Measurements from ENCODE around the gene HSD11B1.

Gene HSD11B1

DNA sequence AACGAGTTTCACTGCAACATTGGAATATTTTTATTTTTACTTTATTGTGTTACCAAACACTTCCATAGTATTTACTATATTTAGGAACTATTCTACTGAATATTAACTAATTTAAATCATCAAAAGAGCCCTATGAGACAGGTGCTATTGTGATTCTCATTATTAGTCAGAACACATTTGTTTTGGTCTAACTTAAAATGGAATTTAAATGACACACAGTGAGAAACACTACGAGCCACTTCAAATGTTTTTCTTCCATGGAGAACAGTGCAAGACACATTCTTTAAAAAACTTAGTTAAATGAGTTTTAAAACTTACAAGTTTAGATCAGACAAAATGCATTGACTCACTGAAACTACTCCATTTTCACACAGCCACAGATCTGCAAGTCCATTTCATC, 44.6 kb downstream of the HSD11B1 start:
- H3K27me3 ChIP-seq (ENCODE audit: insufficient read depth, low read depth) = no peaks in the 10 kb centered on the region
- H3K4me2 ChIP-seq = no peak overlapping the region
- peaks cover 65% of the 10 kb centered on the region for H3K4me1 ChIP-seq (ENCODE audit: low read depth, poor library complexity, severe bottlenecking)
- H3K27ac ChIP-seq = no peak overlapping the region
- no peaks in the 10 kb centered on the region for H3K79me2 ChIP-seq (ENCODE audit: insufficient read depth, low read depth)
- no peaks in the 10 kb centered on the region for H3K36me3 ChIP-seq (ENCODE audit: insufficient read depth)
- H3K4me3 ChIP-seq (IDR thresholded peaks at IDR 0.05; ENCODE audit: insufficient read depth, low read depth, low read length) = no peak overlapping the region
- TF ChIP-seq, protein P1, sequence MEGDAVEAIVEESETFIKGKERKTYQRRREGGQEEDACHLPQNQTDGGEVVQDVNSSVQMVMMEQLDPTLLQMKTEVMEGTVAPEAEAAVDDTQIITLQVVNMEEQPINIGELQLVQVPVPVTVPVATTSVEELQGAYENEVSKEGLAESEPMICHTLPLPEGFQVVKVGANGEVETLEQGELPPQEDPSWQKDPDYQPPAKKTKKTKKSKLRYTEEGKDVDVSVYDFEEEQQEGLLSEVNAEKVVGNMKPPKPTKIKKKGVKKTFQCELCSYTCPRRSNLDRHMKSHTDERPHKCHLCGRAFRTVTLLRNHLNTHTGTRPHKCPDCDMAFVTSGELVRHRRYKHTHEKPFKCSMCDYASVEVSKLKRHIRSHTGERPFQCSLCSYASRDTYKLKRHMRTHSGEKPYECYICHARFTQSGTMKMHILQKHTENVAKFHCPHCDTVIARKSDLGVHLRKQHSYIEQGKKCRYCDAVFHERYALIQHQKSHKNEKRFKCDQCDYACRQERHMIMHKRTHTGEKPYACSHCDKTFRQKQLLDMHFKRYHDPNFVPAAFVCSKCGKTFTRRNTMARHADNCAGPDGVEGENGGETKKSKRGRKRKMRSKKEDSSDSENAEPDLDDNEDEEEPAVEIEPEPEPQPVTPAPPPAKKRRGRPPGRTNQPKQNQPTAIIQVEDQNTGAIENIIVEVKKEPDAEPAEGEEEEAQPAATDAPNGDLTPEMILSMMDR (conservative IDR thresholded peaks at IDR 0.05; ENCODE audit: low read depth, low read length) = no peak
- H2AFZ ChIP-seq (ENCODE audit: low read depth) = no peak overlapping the region
- no peak overlapping the region for H3K9ac ChIP-seq
- H4K20me1 ChIP-seq (ENCODE audit: insufficient read depth) = no peaks in the 10 kb centered on the region

DNA sequence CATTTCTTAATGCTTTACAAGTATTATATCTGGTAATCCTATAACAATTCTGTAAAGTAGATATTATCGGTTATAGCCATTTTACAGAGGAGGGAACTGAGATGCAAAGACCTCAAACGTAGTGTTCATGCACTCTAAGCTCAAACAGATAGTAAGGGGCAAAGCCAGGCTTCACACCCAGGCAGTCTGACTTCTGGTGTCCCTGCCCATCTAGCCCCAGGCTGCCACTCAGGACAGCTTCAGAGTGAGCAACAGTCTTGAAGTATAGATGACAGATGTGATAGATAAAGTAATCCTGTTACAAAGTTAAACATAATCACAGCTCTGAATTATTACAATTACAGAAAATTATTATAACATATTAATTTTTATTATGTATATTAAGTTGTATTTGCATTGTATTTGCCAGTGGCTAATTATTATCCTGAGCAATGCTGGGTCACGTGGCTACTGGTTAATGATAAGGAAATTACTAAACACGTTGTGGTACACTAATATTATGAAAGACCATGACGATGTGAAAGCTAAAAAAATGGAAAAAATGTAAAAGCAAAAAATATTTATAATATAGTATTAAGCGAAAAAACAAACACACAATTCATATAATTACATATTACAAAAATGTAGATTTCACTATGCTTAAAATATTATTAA, 45.2 kb downstream of the HSD11B1 start:
- H3K36me3 ChIP-seq (ENCODE audit: insufficient read depth) = no peaks in the 10 kb centered on the region
- TF ChIP-seq, protein P1 (conservative IDR thresholded peaks at IDR 0.05; ENCODE audit: low read depth, low read length) = no peak
- no peak overlapping the region for H3K9ac ChIP-seq
- H3K27ac ChIP-seq = no peak overlapping the region
- no peaks in the 10 kb centered on the region for H3K27me3 ChIP-seq (ENCODE audit: insufficient read depth, low read depth)
- no peaks in the 10 kb centered on the region for H4K20me1 ChIP-seq (ENCODE audit: insufficient read depth)
- H3K4me2 ChIP-seq = no peak overlapping the region
- peaks cover 71% of the 10 kb centered on the region for H3K4me1 ChIP-seq (ENCODE audit: low read depth, poor library complexity, severe bottlenecking)
- H3K4me3 ChIP-seq (IDR thresholded peaks at IDR 0.05; ENCODE audit: insufficient read depth, low read depth, low read length) = no peak overlapping the region
- H2AFZ ChIP-seq (ENCODE audit: low read depth) = no peak overlapping the region
- no peaks in the 10 kb centered on the region for H3K79me2 ChIP-seq (ENCODE audit: insufficient read depth, low read depth)

DNA sequence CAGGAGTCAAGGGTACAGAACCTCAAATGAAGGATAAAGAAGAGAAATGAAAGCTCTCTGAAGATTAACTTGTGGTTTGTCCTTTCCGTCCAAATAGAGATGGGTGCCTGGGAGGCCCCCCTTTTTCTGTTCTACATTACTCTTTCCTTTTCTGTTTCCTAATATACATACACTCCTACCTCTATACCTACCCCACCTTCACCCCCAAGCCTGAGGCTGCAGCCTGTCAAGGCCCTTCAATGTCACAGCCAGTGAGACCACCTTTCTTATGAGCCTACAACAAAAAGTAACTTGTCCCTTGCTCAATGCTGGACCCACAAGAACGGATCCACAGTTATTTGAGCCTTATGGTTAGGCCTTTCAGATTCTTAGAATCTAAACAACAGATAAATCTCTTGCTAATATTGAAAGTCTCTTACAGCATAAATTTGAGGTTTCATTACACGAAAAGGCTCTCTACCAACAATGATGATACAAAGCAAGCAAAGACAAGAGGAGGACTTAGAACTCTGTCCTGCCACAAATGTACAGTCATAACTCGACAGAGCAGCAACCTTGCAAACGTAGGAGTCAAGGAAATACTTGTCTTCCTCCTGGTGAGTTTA, 47.1 kb downstream of the HSD11B1 start:
- H3K4me2 ChIP-seq = peak overlapping the region; percentile 90
- no peaks in the 10 kb centered on the region for H3K36me3 ChIP-seq (ENCODE audit: insufficient read depth)
- H2AFZ ChIP-seq (ENCODE audit: low read depth) = peak overlapping the region; percentile 38
- peak overlapping the region; percentile 69 for H3K4me3 ChIP-seq (IDR thresholded peaks at IDR 0.05; ENCODE audit: insufficient read depth, low read depth, low read length)
- no peaks in the 10 kb centered on the region for H3K27me3 ChIP-seq (ENCODE audit: insufficient read depth, low read depth)
- no peaks in the 10 kb centered on the region for H3K79me2 ChIP-seq (ENCODE audit: insufficient read depth, low read depth)
- peaks cover 90% of the 10 kb centered on the region for H3K4me1 ChIP-seq (ENCODE audit: low read depth, poor library complexity, severe bottlenecking)
- H4K20me1 ChIP-seq (ENCODE audit: insufficient read depth) = no peaks in the 10 kb centered on the region
- peak overlapping the region; percentile 2; the same call in 1 of the 2 replicates for H3K9ac ChIP-seq
- TF ChIP-seq, protein P1 (conservative IDR thresholded peaks at IDR 0.05; ENCODE audit: low read depth, low read length) = no peak
- peak overlapping the region; percentile 52 for H3K27ac ChIP-seq

DNA sequence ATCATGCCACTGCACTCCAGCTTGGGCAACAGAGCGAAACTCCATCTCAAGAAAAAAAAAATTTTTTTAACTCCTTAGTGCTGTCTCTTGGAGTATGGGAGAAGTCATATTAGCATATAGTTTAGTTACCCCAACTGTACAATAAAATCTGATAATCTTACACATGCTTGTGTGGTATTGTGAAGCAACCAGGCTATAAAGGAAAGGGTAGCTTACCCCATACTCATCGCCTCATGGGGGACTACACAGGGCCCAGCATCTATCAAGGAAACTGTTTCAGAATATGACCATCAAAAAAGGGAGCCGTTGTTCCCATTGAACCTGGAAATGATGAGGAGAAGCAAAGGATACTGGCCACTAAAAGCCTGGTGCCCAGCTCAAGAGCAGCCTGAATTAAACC, 48.2 kb downstream of the HSD11B1 start:
- no peak overlapping the region for H2AFZ ChIP-seq (ENCODE audit: low read depth)
- H3K27ac ChIP-seq = no peak overlapping the region
- H3K4me1 ChIP-seq (ENCODE audit: low read depth, poor library complexity, severe bottlenecking) = peaks cover 96% of the 10 kb centered on the region
- H3K4me3 ChIP-seq (IDR thresholded peaks at IDR 0.05; ENCODE audit: insufficient read depth, low read depth, low read length) = no peak overlapping the region
- H3K27me3 ChIP-seq (ENCODE audit: insufficient read depth, low read depth) = no peaks in the 10 kb centered on the region
- no peaks in the 10 kb centered on the region for H3K36me3 ChIP-seq (ENCODE audit: insufficient read depth)
- no peaks in the 10 kb centered on the region for H4K20me1 ChIP-seq (ENCODE audit: insufficient read depth)
- H3K4me2 ChIP-seq = no peak overlapping the region; the same call in 1 of the 2 replicates
- TF ChIP-seq, protein P1 (conservative IDR thresholded peaks at IDR 0.05; ENCODE audit: low read depth, low read length) = no peak
- no peak overlapping the region for H3K9ac ChIP-seq
- no peaks in the 10 kb centered on the region for H3K79me2 ChIP-seq (ENCODE audit: insufficient read depth, low read depth)

Data from KMS-11 (cell line).